H9 (cell line): Measurements from ENCODE around the gene LIPE. TPM values are rescaled to one million over a fixed set of nuclear protein-coding genes. Genes with fewer than 3 reads are reported as not detected.

Source experiments
- DNase-seq: peaks from one replicate; pipeline ENCODE4 v3.0.0-alpha.2; 2017
- H2AFZ ChIP-seq: one replicate; pipeline ENCODE4 v1.6.1; 2013; ENCODE audit warnings: mild to moderate bottlenecking, low read length, control low read depth, moderate library complexity
- H2AK5ac ChIP-seq: 2 replicates; pipeline ENCODE4 v1.6.1; 2013; ENCODE audit warnings: low read length, control low read depth, mixed read lengths; ENCODE audit not compliant: insufficient read length
- H2BK120ac ChIP-seq: one replicate; pipeline ENCODE4 v1.6.1; 2013; ENCODE audit warnings: low read depth, mild to moderate bottlenecking, low read length, control low read depth, inconsistent platforms; ENCODE audit not compliant: poor library complexity, severe bottlenecking
- H2BK12ac ChIP-seq: 2 replicates; pipeline ENCODE4 v1.6.1; 2013; ENCODE audit warnings: low read length, control low read depth, mixed read lengths, low read depth; ENCODE audit not compliant: insufficient read length
- H2BK15ac ChIP-seq: 2 replicates; pipeline ENCODE4 v1.6.1; 2013; ENCODE audit warnings: low read depth, low read length, control low read depth
- H2BK20ac ChIP-seq: one replicate; pipeline ENCODE4 v1.6.1; 2013; ENCODE audit warnings: low read depth, mild to moderate bottlenecking, low read length, control low read depth, inconsistent platforms; ENCODE audit not compliant: poor library complexity, severe bottlenecking
- H2BK5ac ChIP-seq: 2 replicates; pipeline ENCODE4 v1.6.1; 2013; ENCODE audit warnings: low read length, control low read depth, mixed read lengths; ENCODE audit not compliant: insufficient read length
- H3K14ac ChIP-seq: 2 replicates; pipeline ENCODE4 v1.6.1; 2013; ENCODE audit warnings: low read length, control low read depth; ENCODE audit not compliant: insufficient read depth
- H3K18ac ChIP-seq: 2 replicates; pipeline ENCODE4 v1.6.1; 2013; ENCODE audit warnings: low read depth, mild to moderate bottlenecking, mixed read lengths, low read length, control low read depth; ENCODE audit not compliant: insufficient read length
- H3K23ac ChIP-seq: 2 replicates; pipeline ENCODE4 v1.6.1; 2013; ENCODE audit warnings: low read length, control low read depth, mixed read lengths, low read depth; ENCODE audit not compliant: insufficient read length
- H3K23me2 ChIP-seq: 2 replicates; pipeline ENCODE4 v1.6.1; 2013; ENCODE audit warnings: low read depth, mild to moderate bottlenecking, mixed read lengths, low read length, control low read depth; ENCODE audit not compliant: insufficient read length, poor library complexity, severe bottlenecking
- H3K27ac ChIP-seq: 2 replicates; pipeline ENCODE4 v1.5.1; 2013; ENCODE audit warnings: low read length, control low read depth, mixed read lengths, low read depth; ENCODE audit not compliant: insufficient read length
- H3K27me3 ChIP-seq: 2 replicates; pipeline ENCODE4 v1.6.1; 2013; ENCODE audit warnings: low read length, control low read depth, inconsistent platforms; ENCODE audit not compliant: insufficient read depth
- H3K4ac ChIP-seq: 2 replicates; pipeline ENCODE4 v1.6.1; 2013; ENCODE audit warnings: low read depth, mild to moderate bottlenecking, control low read depth, inconsistent platforms, low read length, moderate library complexity
- H3K4me1 ChIP-seq: 2 replicates; pipeline ENCODE4 v1.6.1; 2013; ENCODE audit warnings: low read length, control low read depth, inconsistent platforms; ENCODE audit not compliant: insufficient read depth
- H3K4me2 ChIP-seq: 2 replicates; pipeline ENCODE4 v1.6.1; 2013; ENCODE audit warnings: low read length, control low read depth, mixed read lengths; ENCODE audit not compliant: insufficient read length, insufficient read depth
- H3K56ac ChIP-seq: 2 replicates; pipeline ENCODE4 v1.6.1; 2013; ENCODE audit warnings: low read depth, mild to moderate bottlenecking, mixed read lengths, low read length, control low read depth; ENCODE audit not compliant: insufficient read length
- H3K79me1 ChIP-seq: 2 replicates; pipeline ENCODE4 v1.6.1; 2013; ENCODE audit warnings: low read depth, mild to moderate bottlenecking, moderate library complexity, low read length, control low read depth, inconsistent platforms; ENCODE audit not compliant: insufficient read depth, poor library complexity, severe bottlenecking
- H3K79me2 ChIP-seq: 2 replicates; pipeline ENCODE4 v1.6.1; 2013; ENCODE audit warnings: low read length, control low read depth, inconsistent platforms; ENCODE audit not compliant: insufficient read depth
- H3K9ac ChIP-seq: 2 replicates; pipeline ENCODE4 v1.6.1; 2013; ENCODE audit warnings: low read length, control low read depth, mixed read lengths; ENCODE audit not compliant: insufficient read length; ENCODE audit errors: extremely low read depth
- H3K9me3 ChIP-seq: one replicate; pipeline ENCODE4 v1.6.1; 2013; ENCODE audit warnings: low read depth, low read length, inconsistent platforms; ENCODE audit not compliant: control insufficient read depth
- H3T11ph ChIP-seq: one replicate; pipeline ENCODE4 v1.6.1; 2013; ENCODE audit warnings: mild to moderate bottlenecking, low read length, control low read depth, inconsistent platforms
- H4K20me1 ChIP-seq: one replicate; pipeline ENCODE4 v1.6.1; 2013; ENCODE audit not compliant: control insufficient read depth, insufficient read length, insufficient read depth
- H4K5ac ChIP-seq: 2 replicates; pipeline ENCODE4 v1.6.1; 2013; ENCODE audit warnings: low read depth, mild to moderate bottlenecking, mixed read lengths, low read length, control low read depth; ENCODE audit not compliant: insufficient read length
- H4K8ac ChIP-seq: replicated peaks from 2 replicates; pipeline ENCODE4 v1.6.1; 2013; ENCODE audit warnings: low read length, control low read depth, mixed read lengths, low read depth; ENCODE audit not compliant: insufficient read length
- H4K91ac ChIP-seq: 2 replicates; pipeline ENCODE4 v1.6.1; 2013; ENCODE audit warnings: low read depth, mild to moderate bottlenecking, moderate library complexity, mixed read lengths, low read length, control low read depth; ENCODE audit not compliant: insufficient read length
- H3K27ac Mint-ChIP-seq, 3 experiments: 2 replicates in 2 of 3; 3 replicates in 1 of 3; pipeline ENCODE4 v1.8.0; 2020 to 2021; ENCODE audit warnings: mixed read lengths in 3 of 3, mild to moderate bottlenecking in 1 of 3, moderate library complexity in 1 of 3
- H3K27me3 Mint-ChIP-seq: 2 replicates; pipeline ENCODE4 v1.8.0; 2021; ENCODE audit warnings: low read depth, mild to moderate bottlenecking, moderate library complexity, mixed read lengths
- H3K36me3 Mint-ChIP-seq, 3 experiments: 2 replicates in 2 of 3; 3 replicates in 1 of 3; pipeline ENCODE4 v1.8.0; 2020 to 2021; ENCODE audit warnings: low read depth in 3 of 3, mixed read lengths in 3 of 3; ENCODE audit not compliant: insufficient read depth in 1 of 3
- H3K4me1 Mint-ChIP-seq, 2 experiments: 2 replicates each; pipeline ENCODE4 v1.8.0; 2020; ENCODE audit warnings: mixed read lengths in 2 of 2
- H3K4me3 Mint-ChIP-seq, 2 experiments: 2 replicates in 1 of 2; 3 replicates in 1 of 2; pipeline ENCODE4 v1.8.0; 2020 to 2021; ENCODE audit warnings: mild to moderate bottlenecking in 2 of 2, mixed read lengths in 2 of 2, moderate library complexity in 1 of 2
- H3K9me3 Mint-ChIP-seq, 2 experiments: 2 replicates in 1 of 2; 3 replicates in 1 of 2; pipeline ENCODE4 v1.8.0; 2020; ENCODE audit warnings: mild to moderate bottlenecking in 2 of 2, mixed read lengths in 2 of 2, moderate library complexity in 1 of 2
- CTCF ChIP-seq: fragments of 200-600 bp; sonication (generic); conservative IDR thresholded peaks from 3 replicates; pipeline ENCODE4 v1.8.0; 2021; ENCODE audit warnings: antibody characterized with exemption, mild to moderate bottlenecking
- WGBS: extraction: QIAGEN DNeasy Blood & Tissue Kit; methylation state at CpG from one replicate; pipeline ENCODE4 v1.1.7; 2013; ENCODE audit warnings: missing lambda C conversion rate, low lambda C conversion rate, mixed read lengths; ENCODE audit not compliant: insufficient read length; ENCODE audit errors: extremely low coverage; 5-methylcytosine and 5-hydroxymethylcytosine counted together
- total RNA-seq: library from RNA; stranded (reverse); gene quantifications from 2 replicates; pipeline ENCODE4 v1.2.1, GENCODE V29; 2021

Gene LIPE
- total RNA-seq, 1 experiment from 2014 or later: 6.3 TPM

- Histone ChIP-seq H4K20me1 (no peaks in the 10 kb centered on the region), H3K79me2 (no peaks in the 10 kb centered on the region), H3K56ac (no peak overlapping the region), H2BK20ac (no peak overlapping the region), H2BK120ac (no peak overlapping the region), H3K4me1 (no peaks in the 10 kb centered on the region), H3K14ac (no peak overlapping the region; the same call in 1 of the 2 replicates), H3K9me3 (no peaks in the 10 kb centered on the region), H4K8ac (no peak overlapping the region), H3K9ac (no peak overlapping the region), H3K79me1 (no peaks in the 10 kb centered on the region), H3K23me2 (peaks cover 7% of the 10 kb centered on the region), H3K18ac (no peak overlapping the region), H4K91ac (no peak overlapping the region), H4K5ac (no peak overlapping the region), H3T11ph (no peak overlapping the region), H2AFZ (no peak overlapping the region), H2BK5ac (no peak overlapping the region), H3K23ac (no peak overlapping the region), H2AK5ac (no peak overlapping the region), H3K27me3 (peaks cover 8% of the 10 kb centered on the region; the same call in 1 of the 2 replicates), H2BK15ac (no peak overlapping the region), H3K27ac (no peak overlapping the region), H3K4me2 (no peak overlapping the region), H2BK12ac (no peak overlapping the region), H3K4ac (no peak overlapping the region)
- WGBS: no CpG with 5 or more reads among the region's 6 CpGs
- Mint-ChIP-seq H3K4me1 (peaks cover 14 to 27% of the 10 kb centered on the region in 2 experiments), H3K27ac (no peak overlapping the region), H3K4me3 (no peak overlapping the region; a peak in 1 of 5 replicates), H3K27me3 (peaks cover 95% of the 10 kb centered on the region), H3K36me3 (peaks cover 0 to 13% (median 2%) of the 10 kb centered on the region in 3 experiments; a peak in 4 of 7 replicates), H3K9me3 (peaks cover 0 to under 1% of the 10 kb centered on the region in 2 experiments; a peak in 2 of 5 replicates)
- no peak for TF ChIP-seq CTCF
- DNase-seq: no peak
Observed at GRCh38 chr19:42419309-42419708, 7.9 kb downstream of the LIPE start.
